GM23248 (cell line): ENCODE data around the gene NARF.
"Not testable (repeated sequence)": the region's sequence is repeated elsewhere in the genome, so short reads cannot be mapped to it uniquely, and the experiment has no call there.

Experiments used
- EZH2 ChIP-seq: fragments of 200-600 bp; sonication (generic); IDR thresholded peaks from 2 replicates; pipeline ENCODE4 v1.6.1; 2018; ENCODE audit warnings: antibody characterized with exemption, mild to moderate bottlenecking; ENCODE audit not compliant: insufficient read depth, poor library complexity, severe bottlenecking
- EZH2phosphoT487 ChIP-seq: fragments of 200-600 bp; sonication (generic); IDR thresholded peaks from 2 replicates; pipeline ENCODE4 v1.6.1; 2018; ENCODE audit warnings: antibody characterized with exemption, moderate library complexity, mild to moderate bottlenecking, low read depth; ENCODE audit not compliant: insufficient read depth

- TF ChIP-seq EZH2phosphoT487, EZH2: not testable (repeated sequence)
These were observed 5.4 kb upstream of the NARF start for GRCh38 chr17:82453151-82453550.
